ENCODE results near the gene ARHGEF1.

ARHGEF1 gene

GRCh38 chr19:41883821-41884733 lies 1.1 kb downstream of the ARHGEF1 start:
- peaks cover 8% of the 10 kb centered on the region for H3K4me1 ChIP-seq (ENCODE audit: control insufficient read depth, insufficient read depth, low read length)
- peak; percentile 91 for DNase-seq (ENCODE audit: low read depth, low spot score)
- H3K4me3 ChIP-seq (ENCODE audit: low read length), result peak overlapping the region; percentile 94
- no peaks in the 10 kb centered on the region for H3K9me3 ChIP-seq (ENCODE audit: control insufficient read depth, insufficient read depth, low read length)
- no peak overlapping the region for H3K27ac ChIP-seq (ENCODE audit: low read length)
- no CpG with 5 or more reads among the region's 66 CpGs for WGBS (ENCODE audit: insufficient coverage, insufficient read length)
- H3K27me3 ChIP-seq (ENCODE audit: control insufficient read depth, insufficient read depth, low read length), result no peaks in the 10 kb centered on the region; the same call in 1 of the 2 replicates
- H3K36me3 ChIP-seq (ENCODE audit: control insufficient read depth, insufficient read depth, low read length), result no peaks in the 10 kb centered on the region; the same call in 1 of the 2 replicates

GRCh38 chr19:41886761-41887710 lies 4.1 kb downstream of the ARHGEF1 start:
- Histone ChIP-seq H3K27me3 (ENCODE audit: control insufficient read depth, insufficient read depth, low read length) (no peaks in the 10 kb centered on the region; the same call in 1 of the 2 replicates), H3K4me1 (ENCODE audit: control insufficient read depth, insufficient read depth, low read length) (peaks cover 8% of the 10 kb centered on the region), H3K4me3 (ENCODE audit: low read length) (no peak overlapping the region), H3K9me3 (ENCODE audit: control insufficient read depth, insufficient read depth, low read length) (no peaks in the 10 kb centered on the region), H3K27ac (ENCODE audit: low read length) (no peak overlapping the region), H3K36me3 (ENCODE audit: control insufficient read depth, insufficient read depth, low read length) (peaks cover under 1% of the 10 kb centered on the region; the same call in 1 of the 2 replicates)
- no peak for DNase-seq (ENCODE audit: low read depth, low spot score)
- WGBS (ENCODE audit: insufficient coverage, insufficient read length), result no CpG with 5 or more reads among the region's 13 CpGs

GRCh38 chr19:41887711-41888382 lies 4.9 kb downstream of the ARHGEF1 start:
- H3K4me1 ChIP-seq (ENCODE audit: control insufficient read depth, insufficient read depth, low read length), result peaks cover 10% of the 10 kb centered on the region
- no CpG with 5 or more reads among the region's 17 CpGs for WGBS (ENCODE audit: insufficient coverage, insufficient read length)
- H3K27me3 ChIP-seq (ENCODE audit: control insufficient read depth, insufficient read depth, low read length), result no peaks in the 10 kb centered on the region
- no peak overlapping the region for H3K4me3 ChIP-seq (ENCODE audit: low read length)
- DNase-seq (ENCODE audit: low read depth, low spot score), result no peak
- H3K9me3 ChIP-seq (ENCODE audit: control insufficient read depth, insufficient read depth, low read length), result no peaks in the 10 kb centered on the region
- H3K36me3 ChIP-seq (ENCODE audit: control insufficient read depth, insufficient read depth, low read length), result peaks cover 2% of the 10 kb centered on the region; the same call in 1 of the 2 replicates
- no peak overlapping the region for H3K27ac ChIP-seq (ENCODE audit: low read length)

- Histone ChIP-seq H3K27me3 (ENCODE audit: control insufficient read depth, insufficient read depth, low read length) (no peaks in the 10 kb centered on the region), H3K4me1 (ENCODE audit: control insufficient read depth, insufficient read depth, low read length) (peaks cover 10% of the 10 kb centered on the region), H3K36me3 (ENCODE audit: control insufficient read depth, insufficient read depth, low read length) (peaks cover 2% of the 10 kb centered on the region; the same call in 1 of the 2 replicates), H3K4me3 (ENCODE audit: low read length) (no peak overlapping the region), H3K9me3 (ENCODE audit: control insufficient read depth, insufficient read depth, low read length) (no peaks in the 10 kb centered on the region), H3K27ac (ENCODE audit: low read length) (no peak overlapping the region)
- DNase-seq (ENCODE audit: low read depth, low spot score), result no peak
- no CpG with 5 or more reads among the region's 12 CpGs for WGBS (ENCODE audit: insufficient coverage, insufficient read length)
Measured at GRCh38 chr19:41888926-41889325, 5.9 kb downstream of the ARHGEF1 start.

- no CpG with 5 or more reads among the region's 8 CpGs for WGBS (ENCODE audit: insufficient coverage, insufficient read length)
- Histone ChIP-seq H3K4me3 (ENCODE audit: low read length) (no peak overlapping the region), H3K27ac (ENCODE audit: low read length) (no peak overlapping the region), H3K27me3 (ENCODE audit: control insufficient read depth, insufficient read depth, low read length) (no peaks in the 10 kb centered on the region), H3K9me3 (ENCODE audit: control insufficient read depth, insufficient read depth, low read length) (no peaks in the 10 kb centered on the region), H3K4me1 (ENCODE audit: control insufficient read depth, insufficient read depth, low read length) (peaks cover 10% of the 10 kb centered on the region), H3K36me3 (ENCODE audit: control insufficient read depth, insufficient read depth, low read length) (peaks cover 2% of the 10 kb centered on the region; the same call in 1 of the 2 replicates)
- DNase-seq (ENCODE audit: low read depth, low spot score), result no peak
Measured at GRCh38 chr19:41889896-41890295, 6.9 kb downstream of the ARHGEF1 start.

- Histone ChIP-seq H3K27ac (ENCODE audit: low read length) (no peak overlapping the region), H3K36me3 (ENCODE audit: control insufficient read depth, insufficient read depth, low read length) (peaks cover 2% of the 10 kb centered on the region; the same call in 1 of the 2 replicates)
Measured at GRCh38 chr19:41890936-41891335, 8.0 kb downstream of the ARHGEF1 start.

GRCh38 chr19:41892173-41892902 lies 9.4 kb downstream of the ARHGEF1 start:
- H3K27me3 ChIP-seq (ENCODE audit: control insufficient read depth, insufficient read depth, low read length), result no peaks in the 10 kb centered on the region
- WGBS (ENCODE audit: insufficient coverage, insufficient read length), result no CpG with 5 or more reads among the region's 34 CpGs
- H3K27ac ChIP-seq (ENCODE audit: low read length), result no peak overlapping the region
- peaks cover 5% of the 10 kb centered on the region; the same call in 1 of the 2 replicates for H3K36me3 ChIP-seq (ENCODE audit: control insufficient read depth, insufficient read depth, low read length)
- no peak overlapping the region for H3K4me3 ChIP-seq (ENCODE audit: low read length)
- H3K9me3 ChIP-seq (ENCODE audit: control insufficient read depth, insufficient read depth, low read length), result no peaks in the 10 kb centered on the region
- no peak for DNase-seq (ENCODE audit: low read depth, low spot score)
- H3K4me1 ChIP-seq (ENCODE audit: control insufficient read depth, insufficient read depth, low read length), result peaks cover 10% of the 10 kb centered on the region

More at GRCh38 chr19:41890936-41891335, 8.0 kb downstream of the ARHGEF1 start:
- Histone ChIP-seq H3K4me3 (ENCODE audit: low read length) (no peak overlapping the region), H3K4me1 (ENCODE audit: control insufficient read depth, insufficient read depth, low read length) (peaks cover 10% of the 10 kb centered on the region), H3K9me3 (ENCODE audit: control insufficient read depth, insufficient read depth, low read length) (no peaks in the 10 kb centered on the region), H3K27me3 (ENCODE audit: control insufficient read depth, insufficient read depth, low read length) (no peaks in the 10 kb centered on the region)
- no CpG with 5 or more reads among the region's 4 CpGs for WGBS (ENCODE audit: insufficient coverage, insufficient read length)
- DNase-seq (ENCODE audit: low read depth, low spot score), result no peak

GRCh38 chr19:41893899-41894298 lies 10.9 kb downstream of the ARHGEF1 start:
- H3K36me3 ChIP-seq (ENCODE audit: control insufficient read depth, insufficient read depth, low read length), result peaks cover 8% of the 10 kb centered on the region
- WGBS (ENCODE audit: insufficient coverage, insufficient read length), result no CpG with 5 or more reads among the region's 6 CpGs
- no peak for DNase-seq (ENCODE audit: low read depth, low spot score)
- no peak overlapping the region for H3K4me3 ChIP-seq (ENCODE audit: low read length)
- H3K27ac ChIP-seq (ENCODE audit: low read length), result no peak overlapping the region
- H3K9me3 ChIP-seq (ENCODE audit: control insufficient read depth, insufficient read depth, low read length), result no peaks in the 10 kb centered on the region
- H3K4me1 ChIP-seq (ENCODE audit: control insufficient read depth, insufficient read depth, low read length), result peaks cover 7% of the 10 kb centered on the region; the same call in 1 of the 2 replicates
- H3K27me3 ChIP-seq (ENCODE audit: control insufficient read depth, insufficient read depth, low read length), result no peaks in the 10 kb centered on the region

- Histone ChIP-seq H3K36me3 (ENCODE audit: control insufficient read depth, insufficient read depth, low read length) (peaks cover 8% of the 10 kb centered on the region), H3K9me3 (ENCODE audit: control insufficient read depth, insufficient read depth, low read length) (no peaks in the 10 kb centered on the region), H3K27ac (ENCODE audit: low read length) (no peak overlapping the region), H3K4me3 (ENCODE audit: low read length) (no peak overlapping the region), H3K27me3 (ENCODE audit: control insufficient read depth, insufficient read depth, low read length) (no peaks in the 10 kb centered on the region), H3K4me1 (ENCODE audit: control insufficient read depth, insufficient read depth, low read length) (peaks cover 7% of the 10 kb centered on the region; the same call in 1 of the 2 replicates)
- WGBS (ENCODE audit: insufficient coverage, insufficient read length), result no CpG with 5 or more reads among the region's 14 CpGs
- no peak for DNase-seq (ENCODE audit: low read depth, low spot score)
Measured at GRCh38 chr19:41894350-41894749, 11.4 kb downstream of the ARHGEF1 start.
